BLaER1 treated with 17β-estradiol and CSF1 and Interleukin-3, amounts not matched to agents 10 nM and 100 nM (cell line): ENCODE data around the gene MUC5B.

Experiments used
- H3K27ac ChIP-seq, 11 experiments: shearing (Covaris generic); formaldehyde crosslinking; 2 replicates each; pipeline ENCODE4 v1.8.1; 2022
- H3K27me3 ChIP-seq, 11 experiments: shearing (Covaris generic); formaldehyde crosslinking; 2 replicates each; pipeline ENCODE4 v1.8.1; 2022
- H3K36me3 ChIP-seq, 11 experiments: shearing (Covaris generic); formaldehyde crosslinking; 2 replicates each; pipeline ENCODE4 v1.8.1; 2022
- H3K4me1 ChIP-seq, 10 experiments: shearing (Covaris generic); formaldehyde crosslinking; 2 replicates each; pipeline ENCODE4 v1.8.1; 2022
- H3K4me2 ChIP-seq, 11 experiments: shearing (Covaris generic); formaldehyde crosslinking; 2 replicates each; pipeline ENCODE4 v1.8.1; 2022
- H3K4me3 ChIP-seq, 10 experiments: shearing (Covaris generic); formaldehyde crosslinking; 2 replicates each; pipeline ENCODE4 v1.8.1; 2022
- H3K9ac ChIP-seq, 11 experiments: shearing (Covaris generic); formaldehyde crosslinking; 2 replicates each; pipeline ENCODE4 v1.8.1; 2022
- H3K9me3 ChIP-seq, 11 experiments: shearing (Covaris generic); formaldehyde crosslinking; replicated peaks in 1 of 11; 2 replicates each; pipeline ENCODE4 v1.8.1; 2022
- H4K20me1 ChIP-seq, 11 experiments: shearing (Covaris generic); formaldehyde crosslinking; 2 replicates each; pipeline ENCODE4 v1.8.1; 2022
- Cebpa-rat ChIP-seq, 11 experiments: shearing (Covaris generic); IDR thresholded peaks; 2 replicates each; pipeline ENCODE4 v1.8.1; 2022

Gene MUC5B

DNA sequence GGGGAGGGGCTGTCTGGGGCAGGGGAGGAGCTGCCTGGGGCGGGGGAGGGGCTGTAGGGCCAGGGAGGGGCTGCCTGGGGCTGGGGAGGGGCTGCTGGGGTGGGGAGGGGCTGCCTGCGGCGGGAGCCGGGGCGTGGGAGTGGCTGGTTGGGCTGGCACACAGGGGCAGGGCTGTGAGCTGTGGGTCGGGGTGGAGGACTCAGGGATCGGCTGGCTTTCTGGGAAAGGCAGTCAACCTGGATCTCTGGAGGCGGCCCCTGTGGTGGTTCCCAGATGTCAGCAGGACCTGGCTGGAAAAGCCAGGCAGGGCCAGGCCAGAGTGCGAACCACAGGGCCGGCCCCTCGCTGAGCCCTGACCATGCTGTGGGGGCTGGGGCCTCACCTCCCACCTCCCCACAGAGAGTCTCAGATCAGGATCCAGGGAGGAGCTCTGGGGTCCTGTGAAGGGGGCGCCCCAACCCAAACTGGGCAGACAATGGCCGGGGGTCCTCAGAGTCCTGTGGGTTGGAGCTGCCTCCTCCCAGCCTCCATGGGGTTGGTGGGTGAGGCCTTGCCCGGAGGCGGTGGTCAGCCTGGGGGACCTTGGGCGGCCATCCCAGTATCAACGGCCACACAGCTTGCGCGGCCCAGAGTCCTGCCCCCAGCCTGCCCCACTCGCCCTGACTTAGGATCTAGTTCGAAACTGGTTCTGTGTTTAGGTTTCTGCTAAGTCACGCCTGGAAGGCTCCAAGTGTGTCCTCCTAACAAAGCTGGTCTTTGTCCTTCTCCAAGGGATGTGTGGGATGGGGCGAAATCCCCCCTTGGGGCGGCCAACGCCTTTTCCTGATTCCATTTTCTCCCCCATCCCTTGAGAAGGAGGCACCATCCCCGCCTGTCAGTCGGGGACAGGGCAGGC lies 1.9 kb downstream of the MUC5B start:
- no peak for TF ChIP-seq Cebpa-rat (IDR thresholded peaks at IDR 0.05)
- Histone ChIP-seq H3K27me3 (peaks cover 3 to 54% (median 34%) of the 10 kb centered on the region in 11 experiments; a peak in 16 of 22 replicates), H3K4me3 (no peak overlapping the region), H4K20me1 (peaks cover 0 to 20% (median 0%) of the 10 kb centered on the region in 11 experiments; a peak in 4 of 22 replicates), H3K36me3 (no peaks in the 10 kb centered on the region), H3K9me3 (no peaks in the 10 kb centered on the region), H3K4me1 (peaks cover 0 to 9% (median 0%) of the 10 kb centered on the region in 10 experiments; a peak in 6 of 20 replicates), H3K27ac (no peak overlapping the region), H3K4me2 (no peak overlapping the region), H3K9ac (no peak overlapping the region)

DNA sequence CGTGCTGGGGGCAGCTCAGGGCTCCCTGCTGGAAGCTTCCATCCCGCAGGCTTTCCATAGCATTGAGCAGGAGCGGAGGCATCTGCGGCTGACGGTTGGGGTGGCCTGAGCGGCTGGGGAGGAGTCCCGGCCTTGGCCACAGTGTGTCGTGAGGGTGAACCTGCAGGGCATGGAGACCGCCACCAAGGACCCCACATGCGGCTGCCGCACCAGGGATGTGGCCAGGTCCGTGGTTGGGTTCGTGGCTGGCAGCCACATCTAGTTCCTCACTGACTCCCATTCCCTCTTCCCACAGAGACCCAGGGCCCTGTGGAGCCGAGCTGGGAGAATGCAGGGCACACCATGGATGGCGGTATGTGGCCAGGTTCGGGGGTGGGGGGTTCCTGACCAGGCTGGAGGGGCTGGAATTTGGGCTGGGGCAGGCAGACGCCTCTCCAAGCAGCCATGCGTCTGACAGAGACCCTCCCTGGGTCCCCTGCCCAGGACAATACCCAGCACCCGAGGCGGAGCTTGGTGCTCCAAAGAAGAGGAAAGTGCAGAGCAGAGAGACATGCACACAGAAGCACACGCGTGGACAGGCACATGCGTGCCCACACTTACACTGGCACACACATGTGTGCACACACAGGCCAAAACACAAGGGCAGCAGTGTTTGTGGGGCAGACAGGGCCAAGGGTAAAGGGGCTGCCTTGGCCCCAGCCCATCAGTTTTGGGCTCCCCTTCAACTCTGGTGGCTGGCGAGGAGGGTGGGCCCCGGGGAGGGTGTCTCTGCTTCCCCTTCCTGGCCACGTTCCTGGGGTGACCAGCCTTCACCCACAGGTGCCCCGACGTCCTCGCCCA lies 2.7 kb downstream of the MUC5B start:
- H3K4me1 ChIP-seq: peaks cover 0 to 5% (median 0%) of the 10 kb centered on the region in 10 experiments; a peak in 6 of 20 replicates
- H3K4me2 ChIP-seq: no peak overlapping the region
- no peaks in the 10 kb centered on the region for H3K9me3 ChIP-seq
- no peak overlapping the region for H3K9ac ChIP-seq
- no peak overlapping the region for H3K4me3 ChIP-seq
- peaks cover 3 to 46% (median 34%) of the 10 kb centered on the region in 11 experiments; a peak in 16 of 22 replicates for H3K27me3 ChIP-seq
- peaks cover 0 to 26% (median 0%) of the 10 kb centered on the region in 11 experiments; a peak in 4 of 22 replicates for H4K20me1 ChIP-seq
- H3K27ac ChIP-seq: no peak overlapping the region
- no peaks in the 10 kb centered on the region for H3K36me3 ChIP-seq
- no peak for TF ChIP-seq Cebpa-rat (IDR thresholded peaks at IDR 0.05)

DNA sequence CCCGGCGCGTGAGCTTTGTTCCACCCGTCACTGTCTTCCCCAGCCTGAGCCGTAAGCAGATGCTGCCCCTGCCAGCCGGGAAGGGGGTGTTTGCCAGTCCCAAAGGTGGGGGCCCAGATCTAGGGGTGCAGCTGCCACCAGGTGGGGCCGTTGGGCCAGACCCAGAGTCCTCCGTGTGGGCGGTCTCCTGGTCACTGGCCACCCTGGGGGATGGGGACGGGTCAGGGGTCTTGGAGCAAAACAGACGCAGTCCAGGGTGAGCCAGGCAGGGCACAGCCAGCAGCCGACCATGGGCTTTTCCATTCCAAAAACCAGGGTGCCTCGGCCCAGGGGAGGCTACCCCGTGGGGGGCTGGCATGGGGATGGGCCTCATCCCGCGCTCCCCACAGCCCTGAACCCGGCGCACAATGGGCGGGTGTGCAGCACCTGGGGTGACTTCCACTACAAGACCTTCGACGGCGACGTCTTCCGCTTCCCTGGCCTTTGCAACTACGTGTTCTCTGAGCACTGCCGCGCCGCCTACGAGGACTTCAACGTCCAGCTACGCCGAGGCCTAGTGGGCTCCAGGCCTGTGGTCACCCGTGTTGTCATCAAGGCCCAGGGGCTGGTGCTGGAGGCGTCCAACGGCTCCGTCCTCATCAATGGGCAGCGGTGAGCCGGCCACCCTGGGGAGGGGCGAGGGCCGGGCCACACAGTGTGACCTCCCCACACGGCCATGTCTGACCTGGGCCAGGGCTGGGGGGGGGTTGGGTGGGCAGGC lies 3.5 kb downstream of the MUC5B start:
- Histone ChIP-seq H3K36me3 (no peaks in the 10 kb centered on the region), H3K9me3 (no peaks in the 10 kb centered on the region), H3K4me2 (no peak overlapping the region), H3K27me3 (peaks cover 3 to 40% (median 28%) of the 10 kb centered on the region in 11 experiments; a peak in 16 of 22 replicates), H3K27ac (no peak overlapping the region), H3K4me1 (peaks cover 0 to 13% (median 7%) of the 10 kb centered on the region in 10 experiments; a peak in 9 of 20 replicates), H4K20me1 (peaks cover 0 to 33% (median 0%) of the 10 kb centered on the region in 11 experiments; a peak in 7 of 22 replicates), H3K4me3 (no peak overlapping the region), H3K9ac (no peak overlapping the region)
- TF ChIP-seq Cebpa-rat (IDR thresholded peaks at IDR 0.05): no peak

DNA sequence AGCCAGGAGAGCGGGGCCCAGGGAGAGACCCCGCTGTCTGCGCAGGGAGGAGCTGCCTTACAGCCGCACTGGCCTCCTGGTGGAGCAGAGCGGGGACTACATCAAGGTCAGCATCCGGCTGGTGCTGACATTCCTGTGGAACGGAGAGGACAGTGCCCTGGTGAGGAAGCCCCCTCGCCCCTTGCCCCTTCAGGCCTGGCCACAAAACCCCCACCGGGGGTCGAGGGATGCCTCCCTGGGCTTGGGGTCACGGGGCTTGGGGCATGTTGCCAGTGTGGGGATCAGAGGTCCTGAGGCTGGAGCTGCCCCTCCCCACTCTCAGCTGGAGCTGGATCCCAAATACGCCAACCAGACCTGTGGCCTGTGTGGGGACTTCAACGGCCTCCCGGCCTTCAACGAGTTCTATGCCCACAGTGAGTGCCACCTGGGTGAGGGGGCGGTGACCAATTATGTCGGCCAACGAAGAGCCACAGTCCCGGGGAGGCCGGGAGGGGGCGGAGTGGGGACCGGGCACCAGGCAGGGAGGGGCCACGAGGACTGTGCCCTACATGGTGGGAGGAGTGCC lies 4.2 kb downstream of the MUC5B start:
- Histone ChIP-seq H3K4me1 (peaks cover 0 to 19% (median 8%) of the 10 kb centered on the region in 10 experiments; a peak in 8 of 20 replicates), H3K4me2 (no peak overlapping the region), H3K36me3 (no peaks in the 10 kb centered on the region), H3K27me3 (peaks cover 0 to 33% (median 21%) of the 10 kb centered on the region in 11 experiments; a peak in 14 of 22 replicates), H4K20me1 (peaks cover 0 to 40% (median 0%) of the 10 kb centered on the region in 11 experiments; a peak in 7 of 22 replicates), H3K4me3 (no peak overlapping the region), H3K9me3 (no peaks in the 10 kb centered on the region), H3K9ac (no peak overlapping the region), H3K27ac (no peak overlapping the region)
- TF ChIP-seq Cebpa-rat (IDR thresholded peaks at IDR 0.05): no peak

DNA sequence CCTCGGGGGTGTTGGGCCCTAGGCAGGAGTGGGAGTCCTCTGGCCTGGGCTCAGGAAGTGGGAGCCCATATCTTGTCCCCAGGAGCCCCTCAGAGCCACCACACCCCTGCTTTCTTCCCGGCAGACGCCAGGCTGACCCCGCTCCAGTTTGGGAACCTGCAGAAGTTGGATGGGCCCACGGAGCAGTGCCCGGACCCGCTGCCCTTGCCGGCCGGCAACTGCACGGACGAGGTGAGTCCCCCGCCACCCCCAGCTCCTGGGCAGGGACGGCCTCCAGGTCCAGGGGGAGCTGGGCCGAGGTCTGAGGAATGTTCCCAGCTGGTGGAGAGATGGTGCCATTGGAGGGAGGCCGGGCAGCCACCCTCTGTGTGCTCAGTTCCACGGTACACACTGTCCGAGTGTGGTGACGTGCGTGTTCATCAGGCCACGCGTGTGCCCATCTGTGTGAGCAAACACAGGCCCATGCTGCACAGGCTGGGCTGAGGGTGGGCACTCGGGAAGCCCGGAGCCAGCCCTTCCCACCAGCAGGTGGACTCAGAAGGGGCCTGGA lies 4.8 kb downstream of the MUC5B start:
- H3K9ac ChIP-seq: no peak overlapping the region
- H3K9me3 ChIP-seq: no peaks in the 10 kb centered on the region
- H3K27me3 ChIP-seq: peaks cover 0 to 28% (median 16%) of the 10 kb centered on the region in 11 experiments; a peak in 13 of 22 replicates
- no peak overlapping the region for H3K4me3 ChIP-seq
- no peak overlapping the region for H3K4me2 ChIP-seq
- H3K4me1 ChIP-seq: peaks cover 0 to 19% (median 8%) of the 10 kb centered on the region in 10 experiments; a peak in 8 of 20 replicates
- H3K36me3 ChIP-seq: no peaks in the 10 kb centered on the region
- no peak for TF ChIP-seq Cebpa-rat (IDR thresholded peaks at IDR 0.05)
- H4K20me1 ChIP-seq: peaks cover 0 to 43% (median 0%) of the 10 kb centered on the region in 11 experiments; a peak in 7 of 22 replicates
- H3K27ac ChIP-seq: no peak overlapping the region

DNA sequence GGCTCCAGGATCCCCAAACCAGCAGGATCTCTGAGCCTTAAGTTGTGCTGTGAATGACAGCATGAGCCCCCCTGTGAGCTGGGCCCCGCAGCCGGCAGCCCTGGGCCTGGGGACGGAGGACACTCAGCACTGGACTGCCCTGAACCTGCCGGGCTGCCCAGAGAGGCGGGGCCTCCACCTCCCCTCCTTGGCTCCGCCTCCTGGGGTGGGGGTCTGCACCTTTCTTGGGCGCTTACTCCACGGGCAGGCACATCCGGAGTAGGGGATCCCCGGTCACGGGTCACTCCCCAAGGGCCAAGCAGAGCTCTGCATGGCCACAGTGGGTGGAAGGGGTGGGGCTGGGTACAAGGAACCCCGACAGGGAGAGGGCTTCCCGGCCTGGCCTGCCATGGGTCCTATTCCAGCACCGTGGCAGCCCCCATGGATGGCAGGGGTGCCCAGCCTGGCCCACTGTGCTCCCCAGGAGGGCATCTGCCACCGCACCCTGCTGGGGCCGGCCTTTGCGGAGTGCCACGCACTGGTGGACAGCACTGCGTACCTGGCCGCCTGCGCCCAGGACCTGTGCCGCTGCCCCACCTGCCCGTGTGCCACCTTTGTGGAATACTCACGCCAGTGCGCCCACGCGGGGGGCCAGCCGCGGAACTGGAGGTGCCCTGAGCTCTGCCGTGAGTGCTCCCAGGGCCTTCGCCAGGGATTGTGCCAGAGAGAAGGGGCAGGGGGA lies 5.4 kb downstream of the MUC5B start:
- Histone ChIP-seq H3K27me3 (peaks cover 0 to 22% (median 15%) of the 10 kb centered on the region in 11 experiments; a peak in 13 of 22 replicates), H4K20me1 (peaks cover 0 to 50% (median 0%) of the 10 kb centered on the region in 11 experiments; a peak in 7 of 22 replicates), H3K9me3 (no peaks in the 10 kb centered on the region), H3K9ac (no peak overlapping the region), H3K4me2 (no peak overlapping the region), H3K4me3 (no peak overlapping the region), H3K27ac (no peak overlapping the region), H3K4me1 (peaks cover 0 to 19% (median 8%) of the 10 kb centered on the region in 10 experiments; a peak in 8 of 20 replicates), H3K36me3 (no peaks in the 10 kb centered on the region)
- no peak for TF ChIP-seq Cebpa-rat (IDR thresholded peaks at IDR 0.05)

DNA sequence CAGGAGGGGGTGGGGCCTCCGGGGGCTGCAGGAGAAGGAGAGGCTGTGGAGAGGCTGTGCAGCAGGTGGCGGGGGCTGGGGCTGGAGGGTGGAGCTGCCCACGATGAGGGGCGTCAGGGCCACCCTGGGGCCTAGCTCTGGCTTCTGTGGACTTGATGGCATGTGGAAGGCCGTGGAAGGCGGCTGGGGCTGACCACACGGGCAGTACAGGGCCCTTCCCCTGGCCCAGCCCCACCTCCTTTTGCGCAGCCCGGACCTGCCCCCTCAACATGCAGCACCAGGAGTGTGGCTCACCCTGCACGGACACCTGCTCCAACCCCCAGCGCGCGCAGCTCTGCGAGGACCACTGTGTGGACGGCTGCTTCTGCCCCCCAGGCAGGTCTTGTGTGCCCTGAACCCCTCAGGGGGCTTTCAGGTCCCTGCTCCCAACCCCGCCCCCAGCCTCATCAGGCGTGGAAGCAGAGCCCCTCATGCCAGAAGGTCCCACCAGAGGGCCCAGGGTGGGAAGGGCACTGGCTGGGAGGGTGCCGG lies 6.1 kb downstream of the MUC5B start:
- Histone ChIP-seq H3K4me3 (no peak overlapping the region), H3K9me3 (no peaks in the 10 kb centered on the region), H3K4me2 (no peak overlapping the region), H3K27me3 (peaks cover 0 to 16% (median 14%) of the 10 kb centered on the region in 11 experiments; a peak in 13 of 22 replicates), H3K4me1 (peaks cover 0 to 19% (median 8%) of the 10 kb centered on the region in 10 experiments; a peak in 8 of 20 replicates), H4K20me1 (peaks cover 0 to 50% (median 0%) of the 10 kb centered on the region in 11 experiments; a peak in 7 of 22 replicates), H3K27ac (no peak overlapping the region), H3K9ac (no peak overlapping the region), H3K36me3 (no peaks in the 10 kb centered on the region)
- no peak for TF ChIP-seq Cebpa-rat (IDR thresholded peaks at IDR 0.05)
